ENCODE measurements around the gene SLC25A13. TPM values are rescaled to one million over a fixed set of nuclear protein-coding genes. Genes with fewer than 3 reads are reported as not detected.

Gene SLC25A13
- polyA plus RNA-seq, 1 of the 3 experiments (the other 2 are of a cell fraction): 16.0 TPM

DNA sequence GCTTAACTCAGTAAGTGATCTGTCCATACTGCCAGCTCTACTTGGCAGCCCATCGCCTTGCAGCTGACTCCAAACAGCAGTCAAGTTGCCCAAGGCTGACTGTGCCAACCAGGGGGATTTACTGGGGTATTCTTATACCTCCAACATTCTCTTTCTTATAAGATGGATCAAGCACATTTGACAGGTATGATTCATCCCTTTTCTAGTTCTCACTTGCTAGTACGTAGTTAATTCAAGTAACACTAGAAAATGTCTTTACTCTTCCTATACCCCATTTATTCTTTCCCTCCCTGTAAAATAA is 77.0 kb downstream of the SLC25A13 start:
- Histone ChIP-seq H3K9me3 (no peaks in the 10 kb centered on the region), H3K36me3 (replicated peaks in 1 of 2; ENCODE audit: control insufficient read depth in 1 of 2, insufficient read depth in 2 of 2, low read length in 1 of 2) (peaks cover 0 to 4% of the 10 kb centered on the region in 2 experiments), H3F3A (replicated peaks; ENCODE audit: insufficient read depth) (no peaks in the 10 kb centered on the region), H3K4me3 (ENCODE audit: low read depth in 2 of 2, low read length in 1 of 2) (no peak overlapping the region), H3K27me3 (ENCODE audit: insufficient read depth) (no peaks in the 10 kb centered on the region), H3K4me2 (no peak overlapping the region), H3K9ac (no peak overlapping the region), H4K20me1 (ENCODE audit: insufficient read depth) (no peaks in the 10 kb centered on the region), H2AFZ (ENCODE audit: low read depth) (no peak overlapping the region), H3K27ac (ENCODE audit: low read depth in 2 of 2, low read length in 1 of 2) (no peak overlapping the region), H3K9me2 (no peaks in the 10 kb centered on the region), H3K4me1 (ENCODE audit: control insufficient read depth in 1 of 2, insufficient read depth in 2 of 2, low read depth in 1 of 2, low read length in 1 of 2) (no peaks in the 10 kb centered on the region; a peak in 1 of 4 replicates), H3K79me2 (ENCODE audit: insufficient read depth) (peaks cover 18% of the 10 kb centered on the region; the same call in 1 of the 2 replicates)
- ChIA-PET POLR2A (no interaction called here), CTCF (interaction anchor here (1.1 kb wide), 1 partner anchor 782 kb away, joined by 3 read pairs; no protein-coding TSS in a partner anchor)
- DNase-seq: no peak
- 100% methylated on average over 2 of the region's 2 CpGs for WGBS (ENCODE audit: low lambda C conversion rate)
- TF ChIP-seq POLR2AphosphoS5 (IDR thresholded peaks at IDR 0.05; ENCODE audit: low read depth, low read length) (no peak), NFIC (IDR thresholded peaks at IDR 0.05; ENCODE audit: borderline replicate concordance) (no peak), MAX (IDR thresholded peaks at IDR 0.05; ENCODE audit: low read depth) (no peak), SIN3A (IDR thresholded peaks at IDR 0.05; ENCODE audit: borderline replicate concordance, low read depth, low read length) (no peak), MXI1 (IDR thresholded peaks at IDR 0.05; ENCODE audit: low read depth, low read length) (no peak), YY1 (IDR thresholded peaks at IDR 0.05; ENCODE audit: low read depth) (no peak), RAD21 (IDR thresholded peaks at IDR 0.05; ENCODE audit: low read length) (no peak), SMC3 (IDR thresholded peaks at IDR 0.05; ENCODE audit: low read depth, low read length) (no peak), TCF12 (IDR thresholded peaks at IDR 0.05) (no peak), CTCF (IDR thresholded peaks at IDR 0.05) (no peak), EZH2phosphoT487 (IDR thresholded peaks at IDR 0.05; ENCODE audit: borderline replicate concordance, low read depth) (no peak), TEAD4 (IDR thresholded peaks at IDR 0.05; ENCODE audit: borderline replicate concordance, insufficient read depth) (no peak), EP300 (IDR thresholded peaks at IDR 0.05; ENCODE audit: borderline replicate concordance in 1 of 2, low read depth in 1 of 2, low read length in 1 of 2) (no peak)
- TF ChIP-seq, protein P1, sequence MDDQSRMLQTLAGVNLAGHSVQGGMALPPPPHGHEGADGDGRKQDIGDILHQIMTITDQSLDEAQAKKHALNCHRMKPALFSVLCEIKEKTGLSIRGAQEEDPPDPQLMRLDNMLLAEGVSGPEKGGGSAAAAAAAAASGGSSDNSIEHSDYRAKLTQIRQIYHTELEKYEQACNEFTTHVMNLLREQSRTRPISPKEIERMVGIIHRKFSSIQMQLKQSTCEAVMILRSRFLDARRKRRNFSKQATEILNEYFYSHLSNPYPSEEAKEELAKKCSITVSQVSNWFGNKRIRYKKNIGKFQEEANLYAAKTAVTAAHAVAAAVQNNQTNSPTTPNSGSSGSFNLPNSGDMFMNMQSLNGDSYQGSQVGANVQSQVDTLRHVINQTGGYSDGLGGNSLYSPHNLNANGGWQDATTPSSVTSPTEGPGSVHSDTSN (IDR thresholded peaks at IDR 0.05): no peak
- TF ChIP-seq, protein P2, sequence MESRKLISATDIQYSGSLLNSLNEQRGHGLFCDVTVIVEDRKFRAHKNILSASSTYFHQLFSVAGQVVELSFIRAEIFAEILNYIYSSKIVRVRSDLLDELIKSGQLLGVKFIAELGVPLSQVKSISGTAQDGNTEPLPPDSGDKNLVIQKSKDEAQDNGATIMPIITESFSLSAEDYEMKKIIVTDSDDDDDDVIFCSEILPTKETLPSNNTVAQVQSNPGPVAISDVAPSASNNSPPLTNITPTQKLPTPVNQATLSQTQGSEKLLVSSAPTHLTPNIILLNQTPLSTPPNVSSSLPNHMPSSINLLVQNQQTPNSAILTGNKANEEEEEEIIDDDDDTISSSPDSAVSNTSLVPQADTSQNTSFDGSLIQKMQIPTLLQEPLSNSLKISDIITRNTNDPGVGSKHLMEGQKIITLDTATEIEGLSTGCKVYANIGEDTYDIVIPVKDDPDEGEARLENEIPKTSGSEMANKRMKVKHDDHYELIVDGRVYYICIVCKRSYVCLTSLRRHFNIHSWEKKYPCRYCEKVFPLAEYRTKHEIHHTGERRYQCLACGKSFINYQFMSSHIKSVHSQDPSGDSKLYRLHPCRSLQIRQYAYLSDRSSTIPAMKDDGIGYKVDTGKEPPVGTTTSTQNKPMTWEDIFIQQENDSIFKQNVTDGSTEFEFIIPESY (IDR thresholded peaks at IDR 0.05; ENCODE audit: borderline replicate concordance, low read depth): no peak
